HPDE6-E6E7 (cell line): ENCODE data around the gene RCAN2.
"Not testable (repeated sequence)": the region's sequence is repeated elsewhere in the genome, so short reads cannot be mapped to it uniquely, and the experiment has no call there.

Source experiments
- DNase-seq: peaks from one replicate; pipeline ENCODE4 v3.0.0; 2011; ENCODE audit warnings: missing footprints; ENCODE audit errors: extremely low spot score

Gene RCAN2

GRCh38 chr6:46390153-46390876, 100.9 kb downstream of the RCAN2 start:
- DNase-seq, result no peak

- DNase-seq, result not testable (repeated sequence)
These were observed 103.5 kb downstream of the RCAN2 start for GRCh38 chr6:46387728-46388127.

GRCh38 chr6:46381579-46381978, 109.7 kb downstream of the RCAN2 start:
- DNase-seq, result no peak

DNA sequence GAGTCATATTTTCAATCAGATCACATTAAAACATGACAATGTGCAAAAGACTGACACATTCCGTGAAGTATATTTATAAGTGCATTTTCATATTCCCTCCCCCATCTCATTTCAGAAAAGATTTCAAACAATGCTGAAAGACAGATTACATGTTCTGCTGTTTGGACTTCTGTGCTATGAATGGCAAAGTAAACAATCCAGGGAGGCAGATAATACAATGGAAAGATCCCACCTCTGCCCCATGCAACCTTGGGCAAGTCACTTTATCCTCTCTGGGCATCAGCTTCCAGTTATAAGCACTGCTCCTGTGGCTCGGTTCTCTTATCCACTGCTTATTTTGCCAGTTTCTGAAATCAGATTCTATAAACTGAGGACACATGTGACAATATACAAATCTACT, 110.2 kb downstream of the RCAN2 start:
- DNase-seq, result no peak

DNA sequence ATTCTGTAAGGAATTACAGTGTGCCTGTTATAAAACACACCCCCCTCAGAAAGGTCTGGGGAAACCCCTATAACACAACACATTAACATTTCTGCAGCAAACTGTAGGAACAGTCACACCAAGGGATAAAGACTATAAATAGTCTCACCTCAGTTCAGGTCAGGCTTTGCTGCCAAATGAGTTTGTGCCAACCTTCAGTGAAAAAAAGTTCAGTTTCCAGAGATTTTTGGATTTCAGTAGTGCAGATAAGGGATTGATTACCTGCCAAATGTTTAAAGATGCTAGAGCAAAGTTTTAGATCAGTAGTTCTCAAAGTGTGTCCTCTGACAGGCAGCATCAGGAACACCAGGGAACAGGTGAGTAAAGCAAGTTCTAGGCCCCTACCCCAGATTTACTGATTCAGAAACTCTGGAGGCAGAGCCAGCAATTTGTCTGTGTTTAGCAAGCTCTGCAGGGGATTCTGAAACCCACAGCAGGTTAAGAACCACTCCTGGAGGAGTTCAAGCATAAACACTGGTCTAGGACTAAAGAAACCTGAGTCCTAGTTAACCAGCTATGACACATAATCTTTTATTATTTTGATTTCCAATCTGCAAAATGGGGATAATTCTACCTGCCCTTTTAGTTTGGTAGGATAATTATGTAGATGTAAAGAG, 111.0 kb downstream of the RCAN2 start:
- no peak for DNase-seq

DNA sequence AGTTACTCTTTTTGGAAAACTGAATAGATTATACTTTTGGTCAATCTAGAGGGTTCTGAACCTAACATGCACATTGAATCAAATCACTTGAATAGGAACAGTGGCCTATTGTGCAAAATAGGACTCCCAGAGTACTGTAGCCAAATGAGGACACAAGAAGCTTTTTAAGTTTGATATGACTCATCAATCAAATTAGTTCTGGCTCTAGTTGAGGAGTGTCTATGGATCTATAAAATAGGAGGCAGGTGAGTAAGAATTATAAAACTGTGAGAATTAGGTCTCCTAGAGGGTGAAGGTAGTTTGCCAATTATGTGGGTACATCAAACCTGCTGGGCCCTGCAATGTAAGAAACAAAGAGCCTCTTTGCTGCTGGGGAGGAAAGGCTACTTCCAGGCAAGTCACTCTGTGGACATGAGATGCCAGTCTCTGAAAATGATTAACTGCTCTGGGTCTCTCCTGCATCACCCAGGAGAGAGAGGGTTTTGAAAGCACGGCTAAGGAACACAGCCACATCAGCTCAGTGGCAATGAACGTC, 112.3 kb downstream of the RCAN2 start:
- no peak for DNase-seq

GRCh38 chr6:46378161-46378881, 112.9 kb downstream of the RCAN2 start:
- DNase-seq, result no peak

DNA sequence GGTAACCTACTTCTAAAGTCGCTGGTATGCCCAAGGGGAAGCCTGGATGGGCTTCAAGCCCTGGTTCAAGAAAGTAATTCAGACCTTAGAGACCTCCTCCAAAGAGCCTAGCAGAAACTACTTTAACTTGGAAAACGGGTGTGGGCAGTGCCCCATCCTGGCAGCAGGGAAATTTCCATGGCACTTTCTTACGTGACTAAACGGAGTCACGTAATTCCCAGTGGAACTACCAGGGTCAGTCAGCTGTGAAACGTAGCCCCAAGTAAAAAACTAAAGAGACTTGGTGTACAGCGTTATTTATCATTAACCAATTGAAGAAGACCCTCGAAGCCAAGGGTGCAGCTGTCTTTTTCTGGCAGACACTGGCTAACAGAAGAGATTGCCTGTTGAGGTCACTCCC, 114.0 kb downstream of the RCAN2 start:
- DNase-seq, result no peak

DNA sequence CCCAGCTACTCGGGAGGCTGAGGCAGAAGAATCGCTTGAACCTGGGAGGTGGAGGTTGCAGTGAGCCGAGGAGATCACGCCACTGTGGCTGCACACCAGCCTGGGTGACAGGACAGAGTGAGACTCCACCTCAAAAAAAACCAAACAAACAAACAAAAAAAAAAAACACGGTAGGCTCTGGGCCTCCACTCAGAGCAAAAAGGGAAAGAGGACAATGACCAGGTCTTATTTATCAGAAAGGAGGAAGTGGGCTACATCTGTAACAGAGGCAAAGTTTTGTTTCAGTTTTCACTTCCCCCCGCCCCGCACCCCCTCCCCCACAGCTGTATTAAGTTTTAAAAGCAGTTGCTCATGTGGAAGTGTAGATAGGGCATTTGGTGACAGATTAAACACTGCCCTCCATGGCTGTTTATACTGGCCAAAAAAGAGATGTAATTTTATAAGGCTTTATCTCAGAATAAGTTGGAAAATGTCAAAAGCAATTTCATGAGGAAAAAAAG, 114.6 kb downstream of the RCAN2 start:
- no peak for DNase-seq

DNA sequence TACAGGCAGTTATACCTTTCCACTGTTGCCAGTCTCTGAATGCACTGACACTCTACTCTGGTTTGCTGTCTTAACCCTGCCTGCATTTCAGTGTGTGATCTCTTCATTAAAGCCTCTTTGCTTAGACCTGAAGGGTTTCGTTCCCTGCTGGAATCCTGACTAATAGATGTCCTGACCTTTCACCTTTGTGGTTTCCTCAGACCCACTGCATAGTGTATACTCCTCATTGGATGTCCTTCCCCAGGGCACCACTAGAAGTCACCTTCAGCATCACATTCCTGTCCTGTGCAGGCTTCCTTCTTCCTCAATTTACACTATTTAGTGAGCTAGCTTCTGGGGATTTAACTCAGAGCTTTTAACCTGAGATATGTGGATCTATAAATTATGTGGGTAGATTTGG, 120.6 kb downstream of the RCAN2 start:
- no peak for DNase-seq

DNA sequence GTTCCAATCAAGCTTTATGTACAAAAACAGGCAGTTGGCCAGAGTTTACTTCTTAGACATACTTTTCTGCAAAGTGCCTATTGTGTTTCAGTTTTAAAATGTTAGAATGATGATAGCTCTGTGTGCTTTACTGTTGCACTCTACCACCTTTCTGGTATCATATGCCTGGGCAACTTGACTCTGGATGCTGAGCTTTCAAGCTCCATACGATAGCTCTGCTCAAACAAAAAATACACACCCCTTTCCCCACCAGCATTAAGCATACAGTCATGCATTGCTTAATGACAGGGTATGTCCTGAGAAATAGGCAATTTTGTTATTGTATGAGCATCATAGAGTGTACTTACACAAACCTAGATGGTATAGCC, 123.1 kb downstream of the RCAN2 start:
- DNase-seq, result no peak

DNA sequence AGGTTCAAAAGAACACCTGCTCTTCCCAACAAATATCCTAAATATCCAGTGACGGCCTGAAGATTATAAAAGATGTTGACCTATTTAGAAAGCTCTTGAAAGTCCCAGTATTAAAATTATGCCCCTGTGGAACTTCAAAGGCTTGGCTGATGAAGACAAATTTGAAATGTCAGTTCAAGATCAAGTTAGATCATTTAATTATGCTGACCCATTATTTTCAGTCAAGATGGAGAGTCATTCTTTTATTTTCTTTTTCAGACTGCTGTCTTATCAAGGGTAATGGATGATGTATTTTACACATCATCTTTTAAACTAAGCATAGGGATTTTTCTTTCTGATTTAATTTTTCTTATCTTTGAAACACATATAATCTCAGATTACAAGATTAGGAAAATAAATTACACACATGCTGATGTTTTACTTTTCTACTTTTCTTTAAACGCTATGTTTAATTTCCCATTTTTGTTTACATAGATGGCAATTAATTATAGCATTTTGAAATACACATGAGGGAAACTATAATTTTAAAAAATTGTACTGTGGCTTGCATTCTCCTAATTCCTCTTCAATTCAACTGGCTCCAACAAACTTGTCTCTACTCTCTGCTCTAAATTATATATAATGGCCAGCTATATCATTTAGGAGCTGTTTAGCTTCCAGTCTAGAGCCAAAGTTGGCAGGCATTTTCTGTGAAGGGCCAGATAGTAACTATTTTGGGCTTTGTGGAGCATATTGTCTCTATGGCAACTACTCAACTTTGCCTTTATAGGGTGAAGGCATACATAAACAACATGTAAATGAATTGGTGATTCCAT, 123.7 kb downstream of the RCAN2 start:
- DNase-seq, result no peak

DNA sequence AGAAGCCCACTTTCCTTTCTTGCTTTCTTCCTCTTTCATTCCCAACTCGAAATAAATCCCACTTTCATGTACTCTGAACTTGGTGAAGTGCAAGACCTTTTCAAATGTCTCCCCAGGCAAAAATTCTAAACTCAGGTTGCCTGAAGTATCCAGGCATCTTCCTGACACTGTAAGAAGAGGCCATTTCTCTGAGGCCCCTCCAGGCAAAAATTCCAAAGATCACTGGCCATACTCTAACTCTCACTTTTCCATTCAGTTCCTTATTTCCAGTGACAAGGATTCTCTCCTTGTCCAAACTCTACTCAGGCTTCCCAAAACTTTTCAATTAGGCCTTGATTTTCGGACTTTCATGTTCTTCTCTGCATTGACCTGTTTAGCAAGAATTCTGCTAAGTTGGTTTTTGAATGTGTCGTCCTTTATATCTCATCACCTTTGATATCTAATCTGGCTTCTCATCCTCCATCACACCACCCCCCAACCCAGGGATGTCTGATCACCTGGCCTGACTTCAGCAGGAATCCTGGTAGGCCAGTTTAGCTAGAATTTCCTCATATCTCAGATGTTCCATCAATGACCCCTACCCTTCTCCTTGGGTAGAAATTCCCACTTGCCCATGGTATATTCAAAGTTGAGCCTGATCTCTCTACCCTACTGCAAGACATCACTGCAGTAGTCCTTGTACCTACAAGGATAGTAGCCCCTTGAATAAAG, 124.9 kb downstream of the RCAN2 start:
- no peak for DNase-seq

DNA sequence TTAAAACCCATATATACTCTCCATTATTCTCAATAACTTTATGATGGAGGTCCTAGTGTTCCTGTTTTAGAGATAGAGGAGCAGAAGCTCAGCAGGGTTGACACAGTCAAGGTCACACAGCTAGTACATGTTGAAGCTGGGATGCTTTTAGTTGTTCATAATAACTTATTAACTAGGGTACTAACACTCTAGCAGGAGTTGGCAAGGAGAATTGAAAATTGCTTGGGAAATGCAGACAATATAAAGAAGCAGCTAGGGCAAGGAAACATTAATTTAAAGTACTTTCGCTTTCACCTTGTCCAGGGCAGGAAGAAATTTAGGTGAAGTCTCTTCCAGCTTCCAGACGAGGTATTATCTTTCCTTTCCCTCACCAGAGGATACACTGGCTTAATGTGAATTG, 133.7 kb downstream of the RCAN2 start:
- no peak for DNase-seq

DNA sequence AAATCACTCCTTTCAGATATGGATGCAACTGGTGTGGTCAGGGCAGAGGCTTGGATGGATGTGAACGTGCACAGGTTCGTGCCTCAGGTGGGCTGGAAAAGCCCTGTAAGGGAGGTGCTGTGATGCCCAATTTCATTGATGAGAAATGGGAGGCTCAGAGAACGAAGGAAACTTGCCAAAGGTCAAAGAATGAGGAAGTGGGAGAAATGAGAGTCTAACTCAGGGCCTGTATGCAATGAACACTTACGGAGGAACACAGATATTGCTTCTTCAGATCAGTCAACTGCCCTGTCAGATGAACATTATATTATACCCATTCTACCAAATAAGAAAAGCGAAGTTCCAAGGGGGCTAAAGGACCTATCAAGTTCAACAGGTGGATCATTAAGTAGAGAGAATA, 134.7 kb downstream of the RCAN2 start:
- DNase-seq, result no peak

DNA sequence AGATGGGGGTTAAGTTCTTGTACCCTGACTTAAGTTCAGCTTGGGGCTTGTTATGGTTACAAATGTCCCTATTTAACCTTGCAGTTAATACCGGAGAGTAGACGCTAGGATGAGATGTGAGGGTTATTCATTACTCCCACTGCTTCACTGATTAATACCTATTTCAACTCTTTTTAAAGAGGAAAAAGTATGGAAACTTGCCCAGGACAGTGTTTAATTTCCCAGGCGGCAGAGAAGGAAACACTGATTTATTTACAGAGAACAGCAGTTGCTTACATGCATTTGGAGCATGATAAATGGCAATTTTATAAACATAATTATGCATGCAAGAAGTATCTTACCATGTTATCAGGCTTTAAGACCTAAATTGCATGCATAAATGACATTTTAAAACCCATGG, 137.7 kb downstream of the RCAN2 start:
- no peak for DNase-seq

DNA sequence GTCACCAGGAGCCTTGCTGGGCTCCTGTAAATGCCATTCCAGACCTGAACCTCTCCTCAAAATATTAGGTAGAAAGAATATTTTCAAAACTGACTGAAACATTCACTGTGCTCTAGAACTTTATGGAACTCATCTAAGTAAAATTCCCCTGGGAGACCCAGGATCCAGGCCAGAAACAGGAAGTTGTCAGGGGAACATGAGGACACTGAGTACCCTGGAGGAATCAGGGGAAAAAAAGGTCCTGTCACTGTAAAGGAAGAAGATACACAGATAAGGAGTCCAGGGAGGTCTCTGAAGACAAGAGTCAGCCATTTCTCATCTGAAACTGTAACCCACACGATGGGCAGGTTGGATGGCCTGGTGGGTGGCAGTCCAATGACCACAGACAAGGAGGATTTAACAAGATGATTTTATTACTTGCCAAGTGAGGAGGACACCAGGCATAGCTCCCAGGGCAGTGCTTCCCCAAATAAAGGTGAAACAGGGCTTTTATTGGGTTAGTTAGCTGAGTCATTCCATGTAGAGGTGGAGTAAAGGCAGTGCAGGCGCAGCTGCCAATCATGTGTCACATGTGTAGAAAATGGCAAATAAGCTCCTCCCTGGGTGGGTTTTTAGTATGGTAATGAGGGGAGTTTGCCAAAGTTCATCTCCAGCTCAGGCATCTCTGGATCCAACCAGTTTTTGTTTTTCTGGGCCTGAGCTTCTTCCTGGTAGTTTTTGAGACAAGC, 138.5 kb downstream of the RCAN2 start:
- DNase-seq, result no peak

DNA sequence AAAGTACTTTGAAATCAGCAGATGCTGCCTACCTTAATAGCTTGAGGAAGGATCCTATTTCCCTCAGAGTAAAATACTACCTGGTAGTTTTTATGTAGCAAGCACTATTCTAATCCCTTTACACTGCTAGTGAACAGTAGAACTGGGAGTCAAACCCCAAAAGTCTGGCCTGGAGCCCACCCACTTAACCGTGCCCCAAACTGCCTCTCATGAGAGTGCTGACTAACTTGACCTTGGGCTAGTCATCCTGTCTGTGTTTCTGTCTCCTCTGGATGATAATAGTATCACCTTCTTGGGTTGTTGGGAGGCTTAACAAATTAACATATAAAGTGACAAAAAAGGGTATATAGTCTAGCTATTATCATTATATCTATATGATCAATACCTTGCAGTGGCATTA, 140.5 kb downstream of the RCAN2 start:
- no peak for DNase-seq

GRCh38 chr6:46347669-46348068, 143.6 kb downstream of the RCAN2 start:
- peak; percentile 9 for DNase-seq

- DNase-seq, result no peak
These were observed 151.0 kb downstream of the RCAN2 start for GRCh38 chr6:46340246-46340645.
